Measurements from ENCODE around the gene PARD3. TPM values are rescaled to one million over a fixed set of nuclear protein-coding genes. Genes with fewer than 3 reads are reported as not detected.

PARD3 gene
- total RNA-seq, 1 donor from 2014 or later: 0.11 TPM

DNA sequence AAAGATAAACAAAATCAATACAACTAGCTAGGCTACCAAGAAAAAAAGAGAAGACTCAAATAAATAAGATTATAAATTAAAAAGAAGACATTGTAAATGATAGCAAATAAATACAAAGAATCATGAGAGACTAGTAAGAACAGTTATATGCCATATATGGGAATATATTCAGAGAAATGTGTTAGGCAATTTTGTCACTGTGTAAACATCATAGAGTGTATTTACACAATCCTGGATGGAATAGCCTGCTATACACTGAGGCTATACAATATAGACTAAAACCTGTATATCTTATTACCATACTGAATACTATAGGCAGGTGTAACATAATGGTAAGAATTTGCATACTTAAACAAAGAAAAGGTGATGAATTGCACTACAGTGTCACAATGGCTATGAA, 717.4 kb downstream of the PARD3 start:
- DNase-seq (no peak), ATAC-seq (ENCODE audit: low read depth) (no peak)
- TF ChIP-seq, protein P1, sequence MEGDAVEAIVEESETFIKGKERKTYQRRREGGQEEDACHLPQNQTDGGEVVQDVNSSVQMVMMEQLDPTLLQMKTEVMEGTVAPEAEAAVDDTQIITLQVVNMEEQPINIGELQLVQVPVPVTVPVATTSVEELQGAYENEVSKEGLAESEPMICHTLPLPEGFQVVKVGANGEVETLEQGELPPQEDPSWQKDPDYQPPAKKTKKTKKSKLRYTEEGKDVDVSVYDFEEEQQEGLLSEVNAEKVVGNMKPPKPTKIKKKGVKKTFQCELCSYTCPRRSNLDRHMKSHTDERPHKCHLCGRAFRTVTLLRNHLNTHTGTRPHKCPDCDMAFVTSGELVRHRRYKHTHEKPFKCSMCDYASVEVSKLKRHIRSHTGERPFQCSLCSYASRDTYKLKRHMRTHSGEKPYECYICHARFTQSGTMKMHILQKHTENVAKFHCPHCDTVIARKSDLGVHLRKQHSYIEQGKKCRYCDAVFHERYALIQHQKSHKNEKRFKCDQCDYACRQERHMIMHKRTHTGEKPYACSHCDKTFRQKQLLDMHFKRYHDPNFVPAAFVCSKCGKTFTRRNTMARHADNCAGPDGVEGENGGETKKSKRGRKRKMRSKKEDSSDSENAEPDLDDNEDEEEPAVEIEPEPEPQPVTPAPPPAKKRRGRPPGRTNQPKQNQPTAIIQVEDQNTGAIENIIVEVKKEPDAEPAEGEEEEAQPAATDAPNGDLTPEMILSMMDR (IDR thresholded peaks at IDR 0.05): no peak
- POLR2A ChIA-PET: no interaction called here
- intact Hi-C loops (cut with micrococcal nuclease): no loop called here
- no peak overlapping the region for H3K4me3 Mint-ChIP-seq
- no peaks in the 10 kb centered on the region for H3K27me3 Mint-ChIP-seq
- CTCF ChIA-PET: no interaction called here
- H3K27ac Mint-ChIP-seq: no peak overlapping the region
- H3K36me3 Mint-ChIP-seq (ENCODE audit: low read depth): no peaks in the 10 kb centered on the region
- H3K4me1 Mint-ChIP-seq: no peaks in the 10 kb centered on the region
- peaks cover 17% of the 10 kb centered on the region for H3K9me3 Mint-ChIP-seq

DNA sequence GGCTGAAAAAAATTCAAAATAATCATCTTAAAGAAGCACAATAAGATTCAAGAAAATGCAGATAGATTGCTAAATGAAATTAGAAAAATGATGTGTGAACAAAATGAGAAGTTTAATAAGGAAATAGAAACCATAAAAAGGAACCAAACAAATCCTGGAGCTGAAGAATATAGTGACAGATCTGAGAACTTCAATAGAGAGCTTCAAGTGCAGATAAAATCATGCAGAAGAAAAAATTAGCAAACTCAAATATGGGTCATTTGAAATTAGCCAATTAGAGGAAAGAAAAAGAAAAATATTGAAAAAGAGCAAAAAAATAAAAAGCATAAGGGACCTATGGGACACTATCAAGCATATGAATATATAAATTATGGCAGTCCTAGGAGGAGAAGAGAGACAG, 720.1 kb downstream of the PARD3 start:
- no peaks in the 10 kb centered on the region for H3K36me3 Mint-ChIP-seq (ENCODE audit: low read depth)
- CTCF ChIA-PET: no interaction called here
- TF ChIP-seq, protein P1 (IDR thresholded peaks at IDR 0.05): no peak
- no peaks in the 10 kb centered on the region for H3K4me1 Mint-ChIP-seq
- intact Hi-C loops (cut with micrococcal nuclease): no loop called here
- no peak overlapping the region for H3K4me3 Mint-ChIP-seq
- ATAC-seq (ENCODE audit: low read depth) (no peak), DNase-seq (no peak)
- H3K9me3 Mint-ChIP-seq: peaks cover 24% of the 10 kb centered on the region
- H3K27me3 Mint-ChIP-seq: no peaks in the 10 kb centered on the region
- POLR2A ChIA-PET: no interaction called here
- no peak overlapping the region for H3K27ac Mint-ChIP-seq

DNA sequence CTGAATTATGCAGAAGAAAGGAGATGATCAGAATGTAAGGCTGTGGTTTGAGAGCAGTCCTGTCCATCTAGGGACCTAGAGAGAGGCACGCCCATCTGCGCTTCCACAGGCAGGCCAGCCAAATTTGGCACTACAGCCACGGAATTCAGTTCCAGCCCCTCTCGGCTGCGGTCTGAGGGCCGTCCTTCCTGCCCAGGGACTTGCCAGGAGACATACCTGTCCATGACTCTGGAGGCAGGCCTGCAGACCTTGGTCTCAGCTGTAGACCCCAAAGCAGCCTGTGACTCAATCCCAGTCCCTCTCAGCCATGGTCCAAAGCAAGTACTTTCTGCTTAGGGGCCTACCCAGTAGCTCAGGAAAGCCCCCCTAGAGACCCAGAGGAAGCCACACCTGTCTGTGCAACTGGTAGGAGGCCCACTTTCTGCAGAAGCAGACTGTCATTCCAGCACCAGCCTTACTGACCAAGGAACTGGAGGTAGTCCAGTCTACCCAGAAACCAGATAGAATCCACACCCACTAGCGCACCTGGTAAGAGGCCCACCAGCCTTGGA, 720.9 kb downstream of the PARD3 start:
- Mint-ChIP-seq H3K27ac (no peak overlapping the region), H3K4me3 (no peak overlapping the region), H3K9me3 (peaks cover 25% of the 10 kb centered on the region), H3K36me3 (ENCODE audit: low read depth) (no peaks in the 10 kb centered on the region), H3K27me3 (no peaks in the 10 kb centered on the region), H3K4me1 (no peaks in the 10 kb centered on the region)
- intact Hi-C loops (cut with micrococcal nuclease): no loop called here
- TF ChIP-seq, protein P1 (IDR thresholded peaks at IDR 0.05): no peak
- ChIA-PET POLR2A (no interaction called here), CTCF (no interaction called here)
- no peak for DNase-seq
- ATAC-seq (ENCODE audit: low read depth): no peak

DNA sequence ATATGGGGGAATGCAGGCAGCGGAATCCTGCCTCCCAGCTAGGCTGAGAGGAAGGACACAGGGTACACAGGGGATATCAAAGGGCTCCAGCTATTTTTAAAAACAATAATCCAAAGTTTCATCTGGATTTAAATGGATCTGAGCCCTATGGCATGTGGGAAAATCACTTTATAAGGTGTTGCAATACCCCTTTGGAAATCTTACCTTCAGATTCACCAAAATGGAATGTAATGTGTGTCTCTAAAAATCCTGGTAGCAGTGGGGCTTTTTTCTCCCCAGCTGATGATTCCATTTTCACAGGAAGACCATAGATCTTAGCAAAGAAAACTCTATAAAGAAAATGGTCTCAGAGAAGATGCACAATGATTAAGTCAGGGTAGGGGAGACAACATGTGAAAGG, 722.2 kb downstream of the PARD3 start:
- no peak overlapping the region for H3K27ac Mint-ChIP-seq
- H3K27me3 Mint-ChIP-seq: no peaks in the 10 kb centered on the region
- no peaks in the 10 kb centered on the region for H3K36me3 Mint-ChIP-seq (ENCODE audit: low read depth)
- no peaks in the 10 kb centered on the region for H3K4me1 Mint-ChIP-seq
- CTCF ChIA-PET: no interaction called here
- TF ChIP-seq, protein P1 (IDR thresholded peaks at IDR 0.05): no peak
- DNase-seq (no peak), ATAC-seq (ENCODE audit: low read depth) (no peak)
- intact Hi-C loops (cut with micrococcal nuclease): no loop called here
- POLR2A ChIA-PET: no interaction called here
- H3K9me3 Mint-ChIP-seq: peaks cover 27% of the 10 kb centered on the region
- H3K4me3 Mint-ChIP-seq: no peak overlapping the region

DNA sequence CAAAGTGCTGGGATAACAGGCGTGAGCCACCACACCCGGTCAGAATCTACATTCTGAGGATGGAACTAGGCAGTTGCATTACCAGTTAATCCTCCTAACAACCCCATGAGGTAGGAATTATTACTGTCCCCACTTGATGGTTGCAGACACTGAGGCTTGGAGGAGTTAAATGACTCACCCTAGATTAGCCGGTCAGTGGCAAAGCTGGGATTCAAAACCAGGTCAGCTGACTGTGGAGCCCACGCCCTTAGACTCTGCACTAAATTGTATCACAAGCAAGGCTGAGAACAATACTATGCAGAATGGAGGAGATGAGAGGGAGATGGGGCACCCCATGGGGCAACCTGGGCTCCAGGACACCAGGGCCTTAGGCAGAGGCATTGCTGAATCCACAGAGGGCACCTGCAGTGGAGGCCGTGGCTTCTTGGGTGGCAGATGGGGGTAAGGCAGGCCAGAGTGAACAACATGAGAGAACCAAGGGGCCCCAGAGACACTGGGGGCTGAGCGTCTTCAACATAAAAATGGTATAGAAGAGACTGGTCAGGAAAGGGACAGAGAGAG, 723.4 kb downstream of the PARD3 start:
- H3K9me3 Mint-ChIP-seq: peaks cover 27% of the 10 kb centered on the region
- CTCF ChIA-PET: no interaction called here
- DNase-seq (no peak), ATAC-seq (ENCODE audit: low read depth) (no peak)
- H3K4me1 Mint-ChIP-seq: no peaks in the 10 kb centered on the region
- no peaks in the 10 kb centered on the region for H3K36me3 Mint-ChIP-seq (ENCODE audit: low read depth)
- intact Hi-C loops (cut with micrococcal nuclease): no loop called here
- TF ChIP-seq, protein P1 (IDR thresholded peaks at IDR 0.05): no peak
- no peak overlapping the region for H3K27ac Mint-ChIP-seq
- H3K4me3 Mint-ChIP-seq: no peak overlapping the region
- H3K27me3 Mint-ChIP-seq: no peaks in the 10 kb centered on the region
- POLR2A ChIA-PET: no interaction called here

Measured in activated B cell treated with CpG ODN at 0.5 μM for 24 hours (primary cell).